ENCODE results near the gene PHF8.

- TF ChIP-seq CTCF (IDR thresholded peaks at IDR 0.05) (no peak), POLR2AphosphoS5 (IDR thresholded peaks at IDR 0.05) (no peak)
Observed at GRCh38 chrX:54024350-54024749, 19.9 kb downstream of the PHF8 start.

Measured in transverse colon (tissue), 4 donors.